ENCODE results near the gene SYT5. TPM values are rescaled to one million over a fixed set of nuclear protein-coding genes. Genes with fewer than 3 reads are reported as not detected.
"Not testable (repeated sequence)": the region's sequence is repeated elsewhere in the genome, so short reads cannot be mapped to it uniquely, and the experiment has no call there.

SYT5 gene
- total and polyA plus RNA-seq, 2 experiments from 2014 or later, result 0.98 to 1.4 TPM

DNA sequence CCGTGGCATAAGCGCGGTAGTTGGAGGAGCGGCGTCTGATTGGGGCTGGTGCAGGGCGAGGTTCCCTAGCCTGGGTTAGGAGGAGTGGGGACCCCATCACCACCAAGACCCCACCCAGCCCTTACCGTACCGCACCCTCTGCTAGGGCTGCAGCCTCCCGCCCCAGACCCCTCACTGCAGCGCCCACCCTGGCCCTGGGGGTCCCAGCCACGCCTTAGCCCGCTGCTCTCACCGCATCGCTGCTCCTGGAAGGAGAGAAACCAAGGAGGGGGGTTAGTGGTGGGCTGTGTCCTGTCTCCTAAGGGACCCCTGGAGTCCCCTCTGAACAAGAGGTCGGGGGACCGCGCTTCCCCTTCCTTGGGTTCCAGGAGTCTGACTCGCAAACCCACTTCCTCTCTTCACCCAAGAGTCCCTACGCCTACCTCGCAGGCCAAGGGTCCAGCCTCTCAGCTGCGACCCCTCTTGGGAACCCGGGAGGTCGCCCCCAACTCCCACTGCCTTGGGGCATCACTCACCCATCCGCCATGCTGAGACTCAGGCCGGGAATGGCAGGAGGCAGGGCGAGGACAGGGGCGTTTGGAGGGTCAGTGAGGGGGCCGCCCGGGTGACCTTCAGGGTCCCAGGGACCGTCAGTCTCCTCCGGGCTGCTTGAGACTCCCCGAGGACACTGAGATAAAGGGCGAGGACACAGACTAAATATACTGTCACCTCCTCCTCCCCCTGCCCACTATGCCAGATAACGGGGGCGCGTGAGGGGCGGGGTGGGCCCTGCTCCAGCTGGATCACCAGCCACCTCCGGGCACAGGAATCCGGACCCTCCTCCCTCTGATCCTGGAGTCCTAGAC is 22.8 kb downstream of the SYT5 start, which contains the start of gene TNNI3:
Gene TNNI3, minus strand, starts transcription at position 669 of the 845 bp plus-strand sequence. Its CDS starts 143 bp downstream, at position 526.
- H3K4me1 ChIP-seq (ENCODE audit: insufficient read depth), result no peaks in the 10 kb centered on the region
- no peak within 1 kb of the TSS for H3K4me3 ChIP-seq
- DNase-seq (ENCODE audit: low spot score), result no peak
- TF ChIP-seq, protein P1, sequence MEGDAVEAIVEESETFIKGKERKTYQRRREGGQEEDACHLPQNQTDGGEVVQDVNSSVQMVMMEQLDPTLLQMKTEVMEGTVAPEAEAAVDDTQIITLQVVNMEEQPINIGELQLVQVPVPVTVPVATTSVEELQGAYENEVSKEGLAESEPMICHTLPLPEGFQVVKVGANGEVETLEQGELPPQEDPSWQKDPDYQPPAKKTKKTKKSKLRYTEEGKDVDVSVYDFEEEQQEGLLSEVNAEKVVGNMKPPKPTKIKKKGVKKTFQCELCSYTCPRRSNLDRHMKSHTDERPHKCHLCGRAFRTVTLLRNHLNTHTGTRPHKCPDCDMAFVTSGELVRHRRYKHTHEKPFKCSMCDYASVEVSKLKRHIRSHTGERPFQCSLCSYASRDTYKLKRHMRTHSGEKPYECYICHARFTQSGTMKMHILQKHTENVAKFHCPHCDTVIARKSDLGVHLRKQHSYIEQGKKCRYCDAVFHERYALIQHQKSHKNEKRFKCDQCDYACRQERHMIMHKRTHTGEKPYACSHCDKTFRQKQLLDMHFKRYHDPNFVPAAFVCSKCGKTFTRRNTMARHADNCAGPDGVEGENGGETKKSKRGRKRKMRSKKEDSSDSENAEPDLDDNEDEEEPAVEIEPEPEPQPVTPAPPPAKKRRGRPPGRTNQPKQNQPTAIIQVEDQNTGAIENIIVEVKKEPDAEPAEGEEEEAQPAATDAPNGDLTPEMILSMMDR (IDR thresholded peaks at IDR 0.05; ENCODE audit: poor library complexity), result no peak
- TF ChIP-seq EZH2phosphoT487 (IDR thresholded peaks at IDR 0.05; ENCODE audit: low read depth, severe bottlenecking, unreplicated experiment) (no peak), EZH2 (IDR thresholded peaks at IDR 0.05; ENCODE audit: borderline replicate concordance) (no peak)
- no peaks in the 10 kb centered on the region for H3K9me2 ChIP-seq (replicated peaks; ENCODE audit: insufficient read depth)
- no peaks in the 10 kb centered on the region for H4K20me1 ChIP-seq (ENCODE audit: insufficient read depth, poor library complexity, severe bottlenecking)
- H3K27ac ChIP-seq, result no peak within 1 kb of the TSS
- H3K27me3 ChIP-seq, result peaks cover 39% of the 10 kb centered on the region
- H3K4me2 ChIP-seq, result peak within 1 kb of the TSS; percentile 77
- H3K9me3 ChIP-seq (ENCODE audit: low read depth), result no peaks in the 10 kb centered on the region
- 62% methylated on average over 35 of the region's 39 CpGs for WGBS (ENCODE audit: low lambda C conversion rate, missing lambda C conversion rate)
- H3K36me3 ChIP-seq (replicated peaks; ENCODE audit: insufficient read depth, low read depth), result no peaks in the 10 kb centered on the region
- no peak within 1 kb of the TSS for H2AFZ ChIP-seq
- no peaks in the 10 kb centered on the region for H3K79me2 ChIP-seq

DNA sequence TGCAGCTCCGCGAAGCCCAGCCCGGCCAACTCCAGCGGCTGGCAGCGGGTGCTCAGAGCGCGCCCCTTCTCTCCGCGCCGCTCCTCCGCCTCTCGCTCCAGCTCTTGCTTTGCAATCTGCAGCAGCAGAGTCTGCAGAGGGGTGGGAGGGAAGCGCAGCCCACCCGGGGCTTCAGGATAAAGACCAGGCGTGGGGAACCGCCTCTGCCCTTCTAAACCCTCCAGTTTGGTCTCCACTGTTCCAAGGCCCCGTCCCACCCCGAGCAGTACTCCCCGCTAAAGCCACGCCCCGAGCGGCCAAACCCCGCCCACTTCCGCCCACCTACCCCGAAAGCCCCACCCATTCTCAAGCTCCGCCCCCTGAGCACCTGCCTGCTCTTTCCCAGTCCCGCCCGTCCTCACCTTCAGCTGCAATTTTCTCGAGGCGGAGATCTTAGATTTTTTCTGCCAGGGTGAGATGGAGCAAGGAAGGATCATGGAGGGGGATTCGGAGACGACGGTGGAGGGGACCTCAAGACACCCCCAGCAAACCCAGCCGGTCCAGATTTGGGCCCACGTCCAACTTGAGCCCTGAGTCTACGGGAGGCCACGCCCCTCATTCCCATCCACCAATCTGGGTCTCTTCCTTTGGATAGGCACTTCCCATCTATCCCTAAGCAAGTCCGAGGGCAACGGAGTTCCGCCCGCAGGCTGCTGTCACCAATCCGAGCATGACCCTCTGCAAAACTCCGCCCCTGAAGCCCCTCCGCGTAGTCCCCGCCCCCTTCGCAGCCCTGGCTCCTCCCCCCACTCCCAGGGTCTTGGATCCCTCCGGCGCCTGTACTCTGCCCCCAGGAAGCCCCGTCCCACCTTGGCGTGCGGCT is 23.7 kb downstream of the SYT5 start:
- Histone ChIP-seq H3K9me3 (ENCODE audit: low read depth) (no peaks in the 10 kb centered on the region), H3K4me1 (ENCODE audit: insufficient read depth) (no peaks in the 10 kb centered on the region), H2AFZ (peak overlapping the region; percentile 52), H3K27me3 (peaks cover 30% of the 10 kb centered on the region), H3K4me2 (peak overlapping the region; percentile 77), H3K9me2 (replicated peaks; ENCODE audit: insufficient read depth) (no peaks in the 10 kb centered on the region), H4K20me1 (ENCODE audit: insufficient read depth, poor library complexity, severe bottlenecking) (no peaks in the 10 kb centered on the region), H3K27ac (no peak overlapping the region), H3K79me2 (no peaks in the 10 kb centered on the region), H3K36me3 (replicated peaks; ENCODE audit: insufficient read depth, low read depth) (no peaks in the 10 kb centered on the region), H3K4me3 (no peak overlapping the region)
- 4% methylated on average over 42 of the region's 52 CpGs for WGBS (ENCODE audit: low lambda C conversion rate, missing lambda C conversion rate)
- TF ChIP-seq, protein P1 (IDR thresholded peaks at IDR 0.05; ENCODE audit: poor library complexity), result no peak
- TF ChIP-seq EZH2 (IDR thresholded peaks at IDR 0.05; ENCODE audit: borderline replicate concordance) (no peak), EZH2phosphoT487 (IDR thresholded peaks at IDR 0.05; ENCODE audit: low read depth, severe bottlenecking, unreplicated experiment) (no peak)
- DNase-seq (ENCODE audit: low spot score), result peak; percentile 83

DNA sequence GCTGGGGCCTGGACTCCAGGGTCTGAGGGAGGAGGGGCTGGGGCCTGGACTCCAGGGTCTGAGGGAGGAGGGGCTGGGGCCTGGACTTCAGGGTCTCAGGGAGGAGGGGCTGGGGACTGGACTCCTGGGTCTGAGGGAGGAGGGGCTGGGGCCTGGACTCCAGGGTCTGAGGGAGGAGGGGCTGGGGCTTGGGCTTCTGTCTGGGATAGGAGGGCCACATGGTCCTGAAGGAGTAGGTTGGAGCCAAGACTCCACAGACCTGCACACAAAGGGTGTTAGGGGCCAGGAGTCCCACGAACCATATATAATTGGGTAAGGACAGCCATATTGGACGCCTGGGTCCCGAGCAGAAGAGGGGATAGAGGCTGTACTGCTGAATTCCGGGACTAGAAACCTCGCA is 24.3 kb downstream of the SYT5 start:
- Histone ChIP-seq H3K27me3 (peaks cover 24% of the 10 kb centered on the region), H2AFZ (peak overlapping the region; percentile 52), H3K4me2 (peak overlapping the region; percentile 77)
- not testable (repeated sequence) for H3K4me3 ChIP-seq; H3K4me1 ChIP-seq (ENCODE audit: insufficient read depth); H3K9me2 ChIP-seq (replicated peaks; ENCODE audit: insufficient read depth); H3K79me2 ChIP-seq; H3K36me3 ChIP-seq (replicated peaks; ENCODE audit: insufficient read depth, low read depth); H4K20me1 ChIP-seq (ENCODE audit: insufficient read depth, poor library complexity, severe bottlenecking); H3K27ac ChIP-seq; DNase-seq (ENCODE audit: low spot score); H3K9me3 ChIP-seq (ENCODE audit: low read depth)
- WGBS (ENCODE audit: low lambda C conversion rate, missing lambda C conversion rate), result 6% methylated on average over 5 of the region's 5 CpGs

All from hepatocyte (in vitro differentiated cells).